ENCODE measurements around the gene ZNF385B.

ZNF385B gene

DNA sequence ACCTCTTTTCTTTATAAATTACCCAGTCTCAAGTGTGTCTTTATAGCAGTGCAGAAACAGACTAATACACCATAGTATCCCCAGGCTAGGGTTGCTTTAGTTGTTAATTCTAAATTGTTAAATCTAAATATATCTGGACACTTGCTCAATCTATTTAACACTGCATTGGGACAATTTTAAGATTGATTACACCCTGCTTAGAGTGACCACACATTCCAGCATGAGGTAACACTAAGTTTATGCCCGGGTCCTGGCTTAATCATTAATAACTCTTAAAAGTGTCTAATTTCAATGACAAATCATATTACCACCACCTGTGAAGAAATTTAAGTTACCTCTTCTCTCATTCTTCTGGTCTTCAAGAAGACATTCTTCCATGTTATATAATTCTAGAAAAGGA, 131.4 kb downstream of the ZNF385B start:
- WGBS (ENCODE audit: extremely low coverage, insufficient coverage, low lambda C conversion rate) = no CpG with 5 or more reads among the region's 1 CpG
- H3K23ac ChIP-seq (ENCODE audit: low read length) = no peak overlapping the region
- H3K79me2 ChIP-seq (ENCODE audit: control insufficient read depth, insufficient read depth, low read length) = no peaks in the 10 kb centered on the region

GRCh38 chr2:179726461-179727180, 134.8 kb downstream of the ZNF385B start:
- Histone ChIP-seq H3K18ac (ENCODE audit: low read length) (no peak overlapping the region), H3K36me3 (ENCODE audit: control insufficient read depth, insufficient read depth, low read length) (no peaks in the 10 kb centered on the region), H3K4me1 (ENCODE audit: control insufficient read depth, low read depth, low read length) (no peaks in the 10 kb centered on the region), H3K9ac (ENCODE audit: low read length) (no peak overlapping the region), H2BK15ac (replicated peaks; ENCODE audit: low read depth) (no peak overlapping the region), H3K79me2 (ENCODE audit: control insufficient read depth, insufficient read depth, low read length) (no peaks in the 10 kb centered on the region), H3K23ac (ENCODE audit: low read length) (no peak overlapping the region), H2AK5ac (ENCODE audit: low read length) (no peak overlapping the region), H4K8ac (ENCODE audit: low read depth, low read length) (no peak overlapping the region), H3K4me2 (ENCODE audit: low read length) (no peak overlapping the region), H3K27ac (ENCODE audit: low read depth, low read length) (no peak overlapping the region), H2BK120ac (ENCODE audit: low read depth, low read length) (no peak overlapping the region), H2BK5ac (ENCODE audit: low read length) (no peak overlapping the region), H3K4ac (ENCODE audit: low read depth, low read length) (no peak overlapping the region), H3K79me1 (ENCODE audit: low read length) (no peaks in the 10 kb centered on the region), H4K5ac (ENCODE audit: low read length) (no peak overlapping the region), H3K27me3 (ENCODE audit: insufficient read depth, low read length, poor library complexity) (no peaks in the 10 kb centered on the region), H3K56ac (ENCODE audit: low read length) (no peak overlapping the region), H3K4me3 (ENCODE audit: low read length) (no peak overlapping the region)
- no CpG with 5 or more reads among the region's 5 CpGs for WGBS (ENCODE audit: extremely low coverage, insufficient coverage, low lambda C conversion rate)
- no peak for DNase-seq

More for the DNA sequence above, 131.4 kb downstream of the ZNF385B start:
- H2AK5ac ChIP-seq (ENCODE audit: low read length) = no peak overlapping the region
- no peak overlapping the region for H3K4me3 ChIP-seq (ENCODE audit: low read length)
- H4K5ac ChIP-seq (ENCODE audit: low read length) = no peak overlapping the region
- no peak overlapping the region for H3K4ac ChIP-seq (ENCODE audit: low read depth, low read length)
- DNase-seq = no peak
- no peak overlapping the region for H2BK120ac ChIP-seq (ENCODE audit: low read depth, low read length)
- H4K8ac ChIP-seq (ENCODE audit: low read depth, low read length) = no peak overlapping the region
- H3K9ac ChIP-seq (ENCODE audit: low read length) = no peak overlapping the region
- no peak overlapping the region for H2BK15ac ChIP-seq (replicated peaks; ENCODE audit: low read depth)
- no peak overlapping the region for H3K56ac ChIP-seq (ENCODE audit: low read length)
- no peak overlapping the region for H2BK5ac ChIP-seq (ENCODE audit: low read length)
- no peak overlapping the region for H3K18ac ChIP-seq (ENCODE audit: low read length)
- H3K79me1 ChIP-seq (ENCODE audit: low read length) = no peaks in the 10 kb centered on the region
- H3K36me3 ChIP-seq (ENCODE audit: control insufficient read depth, insufficient read depth, low read length) = no peaks in the 10 kb centered on the region
- H3K4me1 ChIP-seq (ENCODE audit: control insufficient read depth, low read depth, low read length) = no peaks in the 10 kb centered on the region
- no peak overlapping the region for H3K27ac ChIP-seq (ENCODE audit: low read depth, low read length)
- no peaks in the 10 kb centered on the region for H3K27me3 ChIP-seq (ENCODE audit: insufficient read depth, low read length, poor library complexity)
- no peak overlapping the region for H3K4me2 ChIP-seq (ENCODE audit: low read length)

GRCh38 chr2:179724403-179724802, 137.0 kb downstream of the ZNF385B start:
- Histone ChIP-seq H3K27me3 (ENCODE audit: insufficient read depth, low read length, poor library complexity) (no peaks in the 10 kb centered on the region), H3K23ac (ENCODE audit: low read length) (no peak overlapping the region), H3K56ac (ENCODE audit: low read length) (no peak overlapping the region), H2BK15ac (replicated peaks; ENCODE audit: low read depth) (no peak overlapping the region), H3K4me1 (ENCODE audit: control insufficient read depth, low read depth, low read length) (no peaks in the 10 kb centered on the region), H3K4me2 (ENCODE audit: low read length) (no peak overlapping the region), H3K79me1 (ENCODE audit: low read length) (no peaks in the 10 kb centered on the region), H4K5ac (ENCODE audit: low read length) (no peak overlapping the region), H2AK5ac (ENCODE audit: low read length) (no peak overlapping the region), H3K79me2 (ENCODE audit: control insufficient read depth, insufficient read depth, low read length) (no peaks in the 10 kb centered on the region), H3K27ac (ENCODE audit: low read depth, low read length) (no peak overlapping the region), H3K4ac (ENCODE audit: low read depth, low read length) (no peak overlapping the region), H4K8ac (ENCODE audit: low read depth, low read length) (no peak overlapping the region), H2BK120ac (ENCODE audit: low read depth, low read length) (no peak overlapping the region), H3K36me3 (ENCODE audit: control insufficient read depth, insufficient read depth, low read length) (no peaks in the 10 kb centered on the region), H3K9ac (ENCODE audit: low read length) (no peak overlapping the region), H3K18ac (ENCODE audit: low read length) (no peak overlapping the region), H2BK5ac (ENCODE audit: low read length) (no peak overlapping the region), H3K4me3 (ENCODE audit: low read length) (no peak overlapping the region)
- DNase-seq = no peak

DNA sequence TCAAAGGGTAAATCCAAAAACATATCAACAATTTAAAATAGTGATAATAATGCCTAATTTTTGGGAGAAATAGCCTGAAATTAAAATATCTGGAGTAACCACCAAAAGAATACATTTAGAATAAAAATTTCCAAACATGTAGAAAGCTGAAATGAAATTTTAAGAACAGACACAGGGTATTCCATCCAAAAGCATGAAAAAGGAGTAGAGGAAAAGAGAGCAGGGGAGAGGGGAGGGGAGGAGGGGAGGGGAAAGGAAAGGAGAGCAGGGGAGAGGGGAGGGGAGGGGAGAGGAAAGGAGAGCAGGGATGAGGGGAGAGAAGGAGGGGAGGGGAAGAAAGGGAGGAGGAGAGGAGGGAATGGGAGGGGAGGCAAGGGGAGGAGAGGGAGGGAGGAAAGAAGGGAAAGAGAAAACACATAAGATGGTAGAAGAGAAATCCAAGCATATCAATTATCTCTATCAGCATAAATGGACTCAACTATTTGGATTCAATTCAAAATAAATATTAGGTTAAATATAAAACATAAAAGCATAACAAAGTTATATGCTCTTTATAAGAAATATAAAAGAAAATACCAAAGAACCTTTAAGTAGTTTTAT, 141.1 kb downstream of the ZNF385B start:
- H3K4me2 ChIP-seq (ENCODE audit: low read length) = no peak overlapping the region
- no peak overlapping the region for H2BK5ac ChIP-seq (ENCODE audit: low read length)
- no peak overlapping the region for H3K18ac ChIP-seq (ENCODE audit: low read length)
- no peaks in the 10 kb centered on the region for H3K27me3 ChIP-seq (ENCODE audit: insufficient read depth, low read length, poor library complexity)
- no peak overlapping the region for H3K9ac ChIP-seq (ENCODE audit: low read length)
- H3K4me1 ChIP-seq (ENCODE audit: control insufficient read depth, low read depth, low read length) = no peaks in the 10 kb centered on the region
- H3K4ac ChIP-seq (ENCODE audit: low read depth, low read length) = no peak overlapping the region
- H3K79me1 ChIP-seq (ENCODE audit: low read length) = no peaks in the 10 kb centered on the region
- peak; percentile 7 for DNase-seq
- H2BK120ac ChIP-seq (ENCODE audit: low read depth, low read length) = no peak overlapping the region
- no peak overlapping the region for H3K23ac ChIP-seq (ENCODE audit: low read length)
- H4K8ac ChIP-seq (ENCODE audit: low read depth, low read length) = no peak overlapping the region
- no peak overlapping the region for H3K56ac ChIP-seq (ENCODE audit: low read length)
- no peak overlapping the region for H2AK5ac ChIP-seq (ENCODE audit: low read length)
- no peaks in the 10 kb centered on the region for H3K36me3 ChIP-seq (ENCODE audit: control insufficient read depth, insufficient read depth, low read length)
- H2BK15ac ChIP-seq (replicated peaks; ENCODE audit: low read depth) = no peak overlapping the region
- no peak overlapping the region for H3K27ac ChIP-seq (ENCODE audit: low read depth, low read length)
- H4K5ac ChIP-seq (ENCODE audit: low read length) = no peak overlapping the region
- H3K4me3 ChIP-seq (ENCODE audit: low read length) = no peak overlapping the region
- no peaks in the 10 kb centered on the region for H3K79me2 ChIP-seq (ENCODE audit: control insufficient read depth, insufficient read depth, low read length)

DNA sequence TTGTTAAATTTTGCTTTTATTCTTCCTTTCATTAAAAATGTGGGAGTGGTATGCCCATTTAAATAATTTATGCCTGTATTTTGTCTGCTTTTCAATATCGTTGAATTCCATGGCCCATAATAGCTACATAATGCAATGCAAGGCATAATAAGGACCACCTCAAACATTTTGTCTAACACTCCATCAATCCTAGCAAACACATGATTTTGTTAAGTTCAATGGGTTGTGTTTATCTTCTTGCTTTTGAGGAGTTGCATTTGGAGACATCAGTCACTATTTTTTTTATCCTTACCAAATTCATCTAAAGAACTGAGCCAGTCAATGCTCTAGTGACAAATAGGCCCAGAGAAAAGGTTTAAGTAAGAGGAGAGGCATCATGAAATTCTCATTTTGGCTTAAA, 145.5 kb downstream of the ZNF385B start:
- Histone ChIP-seq H2AK5ac (ENCODE audit: low read length) (no peak overlapping the region), H3K79me2 (ENCODE audit: control insufficient read depth, insufficient read depth, low read length) (no peaks in the 10 kb centered on the region)
- WGBS (ENCODE audit: extremely low coverage, insufficient coverage, low lambda C conversion rate) = no CpG with 5 or more reads among the region's 1 CpG

DNA sequence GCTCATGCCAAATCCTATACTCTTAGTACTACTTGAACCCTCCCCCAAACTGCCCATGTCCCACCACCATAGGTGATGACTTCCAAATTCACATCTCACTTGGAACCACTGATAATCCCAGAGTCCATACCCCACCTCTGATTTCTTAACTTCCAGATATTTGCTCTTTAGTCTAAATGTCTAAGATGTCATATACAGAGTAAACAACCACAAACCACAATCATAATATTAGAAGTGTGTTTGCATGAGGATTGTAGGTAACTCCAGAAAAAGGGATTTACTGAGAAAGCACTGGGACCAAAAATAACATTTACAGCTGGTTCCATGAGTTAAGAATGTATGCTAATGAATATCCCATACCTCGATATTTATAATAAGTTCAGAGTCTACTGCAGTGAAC, 146.2 kb downstream of the ZNF385B start:
- H3K4me3 ChIP-seq (ENCODE audit: low read length) = no peak overlapping the region
- H3K23ac ChIP-seq (ENCODE audit: low read length) = no peak overlapping the region
- no CpG with 5 or more reads among the region's 1 CpG for WGBS (ENCODE audit: extremely low coverage, insufficient coverage, low lambda C conversion rate)
- no peak for DNase-seq
- H3K36me3 ChIP-seq (ENCODE audit: control insufficient read depth, insufficient read depth, low read length) = no peaks in the 10 kb centered on the region
- no peak overlapping the region for H3K4me2 ChIP-seq (ENCODE audit: low read length)
- H2BK5ac ChIP-seq (ENCODE audit: low read length) = no peak overlapping the region
- H3K27ac ChIP-seq (ENCODE audit: low read depth, low read length) = no peak overlapping the region
- no peaks in the 10 kb centered on the region for H3K79me2 ChIP-seq (ENCODE audit: control insufficient read depth, insufficient read depth, low read length)
- no peak overlapping the region for H3K4ac ChIP-seq (ENCODE audit: low read depth, low read length)
- no peaks in the 10 kb centered on the region for H3K4me1 ChIP-seq (ENCODE audit: control insufficient read depth, low read depth, low read length)
- no peak overlapping the region for H3K9ac ChIP-seq (ENCODE audit: low read length)
- no peak overlapping the region for H2BK15ac ChIP-seq (replicated peaks; ENCODE audit: low read depth)
- no peak overlapping the region for H4K8ac ChIP-seq (ENCODE audit: low read depth, low read length)
- H2AK5ac ChIP-seq (ENCODE audit: low read length) = no peak overlapping the region
- H3K79me1 ChIP-seq (ENCODE audit: low read length) = no peaks in the 10 kb centered on the region
- no peak overlapping the region for H2BK120ac ChIP-seq (ENCODE audit: low read depth, low read length)
- no peak overlapping the region for H3K18ac ChIP-seq (ENCODE audit: low read length)
- H4K5ac ChIP-seq (ENCODE audit: low read length) = no peak overlapping the region
- no peaks in the 10 kb centered on the region for H3K27me3 ChIP-seq (ENCODE audit: insufficient read depth, low read length, poor library complexity)
- no peak overlapping the region for H3K56ac ChIP-seq (ENCODE audit: low read length)

More for the DNA sequence above, 145.5 kb downstream of the ZNF385B start:
- no peak overlapping the region for H3K56ac ChIP-seq (ENCODE audit: low read length)
- H3K4me3 ChIP-seq (ENCODE audit: low read length) = no peak overlapping the region
- H3K9ac ChIP-seq (ENCODE audit: low read length) = no peak overlapping the region
- H3K23ac ChIP-seq (ENCODE audit: low read length) = no peak overlapping the region
- H4K5ac ChIP-seq (ENCODE audit: low read length) = no peak overlapping the region
- H3K4ac ChIP-seq (ENCODE audit: low read depth, low read length) = no peak overlapping the region
- H3K4me2 ChIP-seq (ENCODE audit: low read length) = no peak overlapping the region
- no peak overlapping the region for H3K18ac ChIP-seq (ENCODE audit: low read length)
- DNase-seq = no peak
- H2BK15ac ChIP-seq (replicated peaks; ENCODE audit: low read depth) = no peak overlapping the region
- H3K79me1 ChIP-seq (ENCODE audit: low read length) = no peaks in the 10 kb centered on the region
- H2BK5ac ChIP-seq (ENCODE audit: low read length) = no peak overlapping the region
- no peak overlapping the region for H3K27ac ChIP-seq (ENCODE audit: low read depth, low read length)
- H3K4me1 ChIP-seq (ENCODE audit: control insufficient read depth, low read depth, low read length) = no peaks in the 10 kb centered on the region
- no peaks in the 10 kb centered on the region for H3K36me3 ChIP-seq (ENCODE audit: control insufficient read depth, insufficient read depth, low read length)
- H4K8ac ChIP-seq (ENCODE audit: low read depth, low read length) = no peak overlapping the region
- no peaks in the 10 kb centered on the region for H3K27me3 ChIP-seq (ENCODE audit: insufficient read depth, low read length, poor library complexity)
- H2BK120ac ChIP-seq (ENCODE audit: low read depth, low read length) = no peak overlapping the region

Measured in mesendoderm (in vitro differentiated cells).